GM20000 (cell line): ENCODE data around the gene IFITM10.

ENCODE experiments used
- DNase-seq: peaks from one replicate; pipeline ENCODE4 v3.0.0; 2012; ENCODE audit warnings: low spot score
- TF ChIP-seq, protein P1 (sequence below): IDR thresholded peaks from 2 replicates; pipeline ENCODE4 v1.5.1; 2012; ENCODE audit warnings: mild to moderate bottlenecking, control low read depth; ENCODE audit errors: extremely low read depth, missing control alignments

IFITM10 gene

DNA sequence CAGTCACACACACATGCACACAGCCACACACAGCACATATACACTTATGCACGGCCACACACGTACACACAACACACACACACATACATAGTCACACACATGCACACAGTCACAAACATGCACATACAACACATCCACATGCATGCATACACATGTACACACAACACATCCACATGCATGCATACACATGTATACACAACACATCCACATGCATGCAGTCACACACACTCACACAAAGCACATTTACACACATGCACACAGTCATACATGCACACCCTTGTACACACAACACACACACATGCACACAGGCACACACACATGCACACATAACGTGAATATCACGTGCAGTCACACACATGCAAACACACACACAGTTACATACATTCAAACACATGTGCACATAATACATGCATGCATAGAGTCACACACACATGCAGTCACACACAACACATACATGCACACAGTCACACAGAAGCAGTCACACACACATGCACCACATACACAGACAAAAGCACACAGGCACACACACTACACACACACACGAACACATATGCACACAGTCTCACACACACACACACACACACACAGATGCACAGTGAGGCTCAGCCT is 18.8 kb downstream of the IFITM10 start:
- TF ChIP-seq, protein P1, sequence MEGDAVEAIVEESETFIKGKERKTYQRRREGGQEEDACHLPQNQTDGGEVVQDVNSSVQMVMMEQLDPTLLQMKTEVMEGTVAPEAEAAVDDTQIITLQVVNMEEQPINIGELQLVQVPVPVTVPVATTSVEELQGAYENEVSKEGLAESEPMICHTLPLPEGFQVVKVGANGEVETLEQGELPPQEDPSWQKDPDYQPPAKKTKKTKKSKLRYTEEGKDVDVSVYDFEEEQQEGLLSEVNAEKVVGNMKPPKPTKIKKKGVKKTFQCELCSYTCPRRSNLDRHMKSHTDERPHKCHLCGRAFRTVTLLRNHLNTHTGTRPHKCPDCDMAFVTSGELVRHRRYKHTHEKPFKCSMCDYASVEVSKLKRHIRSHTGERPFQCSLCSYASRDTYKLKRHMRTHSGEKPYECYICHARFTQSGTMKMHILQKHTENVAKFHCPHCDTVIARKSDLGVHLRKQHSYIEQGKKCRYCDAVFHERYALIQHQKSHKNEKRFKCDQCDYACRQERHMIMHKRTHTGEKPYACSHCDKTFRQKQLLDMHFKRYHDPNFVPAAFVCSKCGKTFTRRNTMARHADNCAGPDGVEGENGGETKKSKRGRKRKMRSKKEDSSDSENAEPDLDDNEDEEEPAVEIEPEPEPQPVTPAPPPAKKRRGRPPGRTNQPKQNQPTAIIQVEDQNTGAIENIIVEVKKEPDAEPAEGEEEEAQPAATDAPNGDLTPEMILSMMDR: no peak
- DNase-seq: no peak

DNA sequence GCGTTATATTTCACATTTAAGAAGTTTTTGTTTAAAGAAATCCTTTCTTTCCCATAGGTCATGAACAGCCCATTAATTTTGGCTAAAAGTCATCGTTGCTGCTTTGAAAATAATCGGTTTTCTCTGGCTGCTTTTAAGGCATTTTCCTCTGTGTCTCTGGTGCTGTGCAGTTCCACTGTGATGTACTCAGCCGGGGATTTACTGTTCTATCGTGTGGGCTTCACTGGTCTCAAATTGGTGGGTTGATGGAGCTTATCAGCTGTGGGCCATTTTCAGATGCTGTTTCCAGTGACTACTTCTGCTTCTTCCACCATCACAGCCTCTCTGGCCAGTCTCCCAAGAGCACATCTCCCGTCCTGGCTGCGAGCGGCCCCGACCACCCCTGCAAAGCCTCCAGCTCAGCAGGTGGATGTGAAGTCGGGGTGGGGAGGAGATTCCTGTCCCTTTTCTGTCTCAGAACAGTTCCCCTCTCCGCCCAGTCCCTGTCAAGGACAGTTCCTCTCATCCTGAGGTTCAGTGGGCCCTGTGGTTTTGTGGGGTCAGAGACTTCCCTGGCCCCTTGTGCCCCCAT is 20.3 kb downstream of the IFITM10 start:
- TF ChIP-seq, protein P1: no peak
- DNase-seq: no peak

DNA sequence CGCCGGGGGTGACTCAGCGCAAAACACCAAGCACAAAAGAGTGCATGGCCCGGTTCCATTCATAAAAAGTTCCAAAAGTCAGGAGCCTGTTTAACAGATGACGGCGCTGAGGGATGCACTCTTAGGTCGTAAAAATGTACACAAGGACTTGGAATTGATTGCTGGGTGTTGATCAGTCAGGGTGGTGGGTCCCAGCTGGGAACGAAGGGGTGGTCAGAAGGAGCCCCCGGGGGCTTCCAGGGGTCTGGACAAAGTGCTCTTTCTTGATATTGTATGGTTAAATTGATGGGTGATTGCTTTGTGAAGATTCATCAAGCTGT is 20.7 kb downstream of the IFITM10 start:
- TF ChIP-seq, protein P1: no peak

DNA sequence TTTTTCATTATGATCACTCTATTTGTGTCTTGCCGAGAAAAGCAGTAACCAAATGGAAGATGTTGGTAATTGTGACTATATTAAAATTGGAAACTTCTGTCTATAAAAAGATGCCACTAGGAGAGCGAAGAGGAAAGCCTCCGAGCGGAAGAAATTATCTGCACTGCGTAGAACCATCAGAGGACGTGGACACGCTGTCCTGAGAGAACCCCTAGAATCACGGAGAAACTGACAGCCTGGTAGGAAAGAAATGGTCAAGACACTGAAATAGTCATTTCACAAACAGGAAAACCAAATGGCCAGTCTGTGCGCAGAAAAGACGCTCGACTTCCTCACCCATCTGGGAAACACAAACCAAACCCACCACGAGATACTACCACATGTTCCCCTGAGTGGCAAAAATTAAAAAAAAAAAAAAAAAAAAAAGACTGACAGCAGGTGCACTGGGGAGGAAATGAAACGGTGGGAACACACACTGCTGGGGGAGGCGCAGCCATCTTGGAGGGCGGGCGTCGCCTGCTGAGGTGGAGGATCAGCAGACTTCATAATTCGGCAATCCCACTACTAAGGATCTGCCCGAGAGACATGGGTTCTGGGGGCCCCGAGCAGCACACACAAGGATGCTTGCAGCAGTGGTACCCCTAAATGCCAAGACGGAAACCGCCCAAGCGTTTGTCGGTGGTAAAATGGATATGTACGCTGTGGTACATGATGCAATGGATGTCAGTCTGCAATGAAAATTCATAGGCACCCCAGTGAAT is 21.3 kb downstream of the IFITM10 start:
- TF ChIP-seq, protein P1: no peak
- no peak for DNase-seq

More for the DNA sequence above, 20.7 kb downstream of the IFITM10 start:
- no peak for DNase-seq

DNA sequence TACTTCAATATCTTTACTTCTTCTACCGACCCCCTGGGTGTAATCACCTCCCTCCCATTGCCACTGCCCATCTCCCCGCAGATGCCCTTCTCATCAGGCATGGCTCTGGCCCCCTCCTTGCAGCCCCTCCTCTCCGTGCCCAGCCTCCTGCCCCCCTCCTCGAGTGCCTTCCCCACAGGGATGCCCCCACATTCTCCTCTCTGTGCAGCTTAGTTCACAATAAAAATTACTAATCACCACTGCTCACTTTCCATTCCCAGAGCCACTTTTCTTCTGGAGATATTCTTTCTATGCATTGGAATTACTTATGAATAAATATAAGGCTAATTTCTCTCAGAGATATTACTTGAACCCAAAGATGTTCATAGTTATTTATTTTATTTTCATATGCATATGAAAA is 22.1 kb downstream of the IFITM10 start:
- TF ChIP-seq, protein P1: no peak

GRCh38 chr11:1727861-1728260 is 22.5 kb downstream of the IFITM10 start:
- TF ChIP-seq, protein P1: no peak
- no peak for DNase-seq

More for the DNA sequence above, 22.1 kb downstream of the IFITM10 start:
- DNase-seq: no peak

DNA sequence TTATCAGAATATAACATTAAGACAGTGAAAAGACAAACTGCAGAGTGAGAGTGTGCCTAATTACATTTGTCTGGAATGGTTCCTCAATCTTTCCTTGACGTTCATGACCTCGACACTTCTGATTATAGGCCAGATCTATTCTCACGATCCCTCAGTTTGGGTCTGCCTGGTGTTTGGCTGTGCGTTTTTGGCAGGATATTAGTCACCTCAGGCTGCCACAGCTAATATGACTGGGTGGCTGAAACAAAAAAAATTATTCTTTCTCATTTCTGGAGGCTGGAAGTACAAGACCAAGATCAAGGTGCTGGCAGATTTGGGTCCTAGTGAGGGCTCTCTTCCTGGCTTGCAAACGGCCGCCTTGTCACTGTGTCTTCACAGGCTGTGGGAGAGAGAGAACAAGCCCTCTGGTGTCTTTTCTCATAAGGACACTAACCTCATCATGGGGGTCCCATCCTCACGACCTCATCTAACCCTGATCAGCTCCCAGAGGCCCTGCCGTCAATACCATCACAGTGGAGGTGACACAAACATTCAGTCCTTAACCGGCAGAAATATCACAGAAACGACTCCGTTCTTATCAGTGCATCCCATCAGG is 23.2 kb downstream of the IFITM10 start:
- no peak for DNase-seq
- TF ChIP-seq, protein P1: no peak
